Mesendoderm (in vitro differentiated cells): ENCODE results near the gene ABCC1.
A peak's percentile ranks its signal among the peaks of the same experiment; 100 is the strongest.

Source experiments
- DNase-seq: peaks from one replicate; pipeline ENCODE4 v3.0.0; 2013
- H2AK5ac ChIP-seq: 2 replicates; pipeline ENCODE4 v1.6.1; 2013; ENCODE audit warnings: low read length, inconsistent platforms
- H2BK120ac ChIP-seq: 2 replicates; pipeline ENCODE4 v1.6.1; 2013; ENCODE audit warnings: low read depth, mild to moderate bottlenecking, low read length, moderate library complexity, mixed read lengths
- H2BK15ac ChIP-seq: replicated peaks from 2 replicates; pipeline ENCODE4 v1.6.1; 2013; ENCODE audit warnings: low read depth, mild to moderate bottlenecking, moderate library complexity
- H2BK5ac ChIP-seq: 2 replicates; pipeline ENCODE4 v1.6.1; 2013; ENCODE audit warnings: low read length, inconsistent platforms
- H3K18ac ChIP-seq: 2 replicates; pipeline ENCODE4 v1.6.1; 2013; ENCODE audit warnings: mild to moderate bottlenecking, low read length, mixed read lengths
- H3K23ac ChIP-seq: one replicate; pipeline ENCODE4 v1.6.1; 2013; ENCODE audit warnings: low read length
- H3K27ac ChIP-seq: 2 replicates; pipeline ENCODE4 v1.5.1; 2013; ENCODE audit warnings: low read depth, mild to moderate bottlenecking, inconsistent platforms, low read length, moderate library complexity
- H3K27me3 ChIP-seq: 2 replicates; pipeline ENCODE4 v1.6.1; 2013; ENCODE audit warnings: low read length, control low read depth, mild to moderate bottlenecking, inconsistent platforms; ENCODE audit not compliant: insufficient read depth, poor library complexity
- H3K36me3 ChIP-seq: 2 replicates; pipeline ENCODE4 v1.6.1; 2013; ENCODE audit warnings: low read length, inconsistent platforms; ENCODE audit not compliant: control insufficient read depth, insufficient read depth
- H3K4ac ChIP-seq: one replicate; pipeline ENCODE4 v1.6.1; 2013; ENCODE audit warnings: low read depth, mild to moderate bottlenecking, low read length, moderate library complexity
- H3K4me1 ChIP-seq: 2 replicates; pipeline ENCODE4 v1.6.1; 2013; ENCODE audit warnings: low read depth, low read length, inconsistent platforms; ENCODE audit not compliant: control insufficient read depth
- H3K4me2 ChIP-seq: 2 replicates; pipeline ENCODE4 v1.6.1; 2013; ENCODE audit warnings: low read length
- H3K4me3 ChIP-seq: 2 replicates; pipeline ENCODE4 v1.5.1; 2013; ENCODE audit warnings: mild to moderate bottlenecking, low read length
- H3K56ac ChIP-seq: one replicate; pipeline ENCODE4 v1.6.1; 2013; ENCODE audit warnings: low read length
- H3K79me1 ChIP-seq: 2 replicates; pipeline ENCODE4 v1.6.1; 2013; ENCODE audit warnings: low read length, inconsistent platforms
- H3K79me2 ChIP-seq: 2 replicates; pipeline ENCODE4 v1.6.1; 2013; ENCODE audit warnings: mild to moderate bottlenecking, low read length; ENCODE audit not compliant: control insufficient read depth, insufficient read depth
- H3K9ac ChIP-seq: 2 replicates; pipeline ENCODE4 v1.6.1; 2013; ENCODE audit warnings: low read length, inconsistent platforms
- H4K5ac ChIP-seq: one replicate; pipeline ENCODE4 v1.6.1; 2013; ENCODE audit warnings: low read length
- H4K8ac ChIP-seq: one replicate; pipeline ENCODE4 v1.6.1; 2013; ENCODE audit warnings: low read depth, mild to moderate bottlenecking, control low read depth, low read length, moderate library complexity
- WGBS: extraction: QIAGEN DNeasy Blood & Tissue Kit; methylation state at CpG from one replicate; pipeline ENCODE4 v1.1.7; 2013; ENCODE audit warnings: low lambda C conversion rate, missing lambda C conversion rate; ENCODE audit not compliant: insufficient coverage; ENCODE audit errors: extremely low coverage; 5-methylcytosine and 5-hydroxymethylcytosine counted together

The ABCC1 gene

DNA sequence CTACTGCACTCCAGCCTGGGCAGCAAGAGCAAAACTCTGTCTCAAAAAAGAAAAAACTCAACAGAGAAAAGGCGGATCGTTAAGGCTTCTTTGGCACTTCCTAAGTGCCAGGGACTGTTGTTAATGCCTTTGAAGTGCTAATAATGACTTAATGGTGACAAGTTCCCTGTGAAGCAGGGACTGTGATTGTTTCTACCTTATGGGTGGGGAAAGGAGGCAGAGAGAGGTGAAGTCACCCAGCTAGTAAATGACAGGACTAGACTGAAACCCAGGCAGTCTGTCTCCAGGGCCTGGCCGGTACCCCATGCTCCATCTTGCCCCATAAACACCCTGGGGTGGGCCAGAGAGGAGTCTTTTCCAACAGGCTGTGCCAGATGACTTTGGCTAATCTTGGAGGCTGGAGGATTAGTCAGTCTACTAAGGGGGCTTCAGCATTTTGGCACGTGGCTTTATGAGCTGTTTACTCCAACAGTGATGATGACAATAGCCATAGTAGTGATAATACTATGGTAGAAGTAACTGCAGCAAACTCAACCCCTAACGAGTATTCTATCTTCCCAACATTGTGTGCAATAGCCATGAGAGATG is 26.9 kb downstream of the ABCC1 start:
- no peak overlapping the region for H2BK120ac ChIP-seq
- H2AK5ac ChIP-seq = no peak overlapping the region
- H3K18ac ChIP-seq = no peak overlapping the region
- H4K5ac ChIP-seq = no peak overlapping the region
- peaks cover 57% of the 10 kb centered on the region for H3K79me2 ChIP-seq
- no peak overlapping the region for H3K9ac ChIP-seq
- H2BK5ac ChIP-seq = no peak overlapping the region
- H4K8ac ChIP-seq = no peak overlapping the region
- DNase-seq = peak; percentile 81
- H3K36me3 ChIP-seq = peaks cover 3% of the 10 kb centered on the region
- H3K4me1 ChIP-seq = peaks cover 7% of the 10 kb centered on the region
- H2BK15ac ChIP-seq = no peak overlapping the region
- H3K79me1 ChIP-seq = peaks cover 22% of the 10 kb centered on the region
- H3K4me3 ChIP-seq = no peak overlapping the region
- H3K27ac ChIP-seq = peak overlapping the region; percentile 39
- no peak overlapping the region for H3K56ac ChIP-seq
- H3K27me3 ChIP-seq = no peaks in the 10 kb centered on the region
- H3K4ac ChIP-seq = no peak overlapping the region
- H3K23ac ChIP-seq = no peak overlapping the region
- no peak overlapping the region for H3K4me2 ChIP-seq
- no CpG with 5 or more reads among the region's 5 CpGs for WGBS

DNA sequence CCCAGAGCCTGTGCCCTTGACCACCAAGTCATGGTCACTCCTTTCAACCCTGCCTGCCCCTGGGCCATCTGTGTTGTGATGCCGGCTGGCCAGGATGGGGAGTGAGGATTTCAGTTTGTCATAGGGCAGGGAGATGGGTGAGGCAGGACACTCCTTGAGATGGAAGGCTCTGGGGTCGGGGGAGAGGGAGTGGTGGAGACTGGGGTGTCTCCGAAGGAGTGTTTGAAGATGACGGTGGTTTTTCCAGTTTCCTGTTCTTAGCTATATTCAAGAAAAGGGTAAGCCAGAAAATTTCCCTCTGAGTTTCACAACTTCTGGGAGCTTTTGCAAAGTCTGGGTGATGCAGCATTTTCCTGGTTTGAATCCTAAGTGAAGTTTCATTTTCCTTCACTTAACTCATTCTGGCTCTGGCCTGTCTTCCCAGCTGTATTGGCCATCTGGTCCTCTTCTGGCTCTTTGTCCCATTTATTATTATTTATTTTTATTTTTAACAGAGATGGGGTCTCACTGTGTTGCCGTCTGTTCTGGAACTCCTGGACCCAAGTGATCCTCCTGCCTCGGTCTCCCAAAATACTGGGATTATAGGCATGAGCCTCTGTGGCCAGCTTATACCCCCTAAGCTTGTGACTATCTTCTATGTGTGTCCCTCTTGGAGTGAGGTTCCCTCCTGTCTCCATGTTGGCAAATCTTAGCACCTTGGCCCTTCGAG is 27.7 kb downstream of the ABCC1 start:
- Histone ChIP-seq H4K8ac (no peak overlapping the region), H4K5ac (no peak overlapping the region), H2BK15ac (no peak overlapping the region), H3K27me3 (no peaks in the 10 kb centered on the region), H3K36me3 (peaks cover 3% of the 10 kb centered on the region), H3K4me3 (no peak overlapping the region), H3K18ac (no peak overlapping the region), H3K79me1 (peaks cover 19% of the 10 kb centered on the region), H2AK5ac (no peak overlapping the region), H3K56ac (peak overlapping the region; percentile 50), H3K23ac (no peak overlapping the region), H3K79me2 (peaks cover 54% of the 10 kb centered on the region), H3K27ac (no peak overlapping the region), H3K4me1 (peaks cover 7% of the 10 kb centered on the region), H3K4ac (no peak overlapping the region), H2BK120ac (no peak overlapping the region), H3K4me2 (no peak overlapping the region), H2BK5ac (no peak overlapping the region), H3K9ac (no peak overlapping the region)
- no peak for DNase-seq
- whole genome bisulfite sequencing = no CpG with 5 or more reads among the region's 7 CpGs

DNA sequence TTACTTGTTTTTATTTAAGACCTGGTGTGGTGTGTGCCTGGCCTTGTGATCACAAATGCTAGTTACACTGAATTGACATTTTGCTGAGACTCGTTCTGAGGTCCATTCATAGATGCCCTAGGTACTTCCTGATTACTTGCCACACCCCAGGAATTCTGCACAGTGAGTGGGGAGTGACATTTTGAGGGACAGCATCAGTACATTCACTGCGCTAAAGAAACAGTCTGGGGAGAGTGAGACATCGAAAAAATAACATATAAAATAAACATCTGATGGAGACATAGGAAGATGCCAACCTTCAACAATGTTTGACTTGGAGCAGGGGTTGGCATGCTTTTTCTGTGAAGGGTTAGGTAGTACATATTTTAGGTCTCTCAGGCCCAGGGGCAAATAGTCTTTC is 30.4 kb downstream of the ABCC1 start:
- no peak overlapping the region for H3K27ac ChIP-seq
- DNase-seq = no peak
- H4K8ac ChIP-seq = no peak overlapping the region
- H3K27me3 ChIP-seq = no peaks in the 10 kb centered on the region
- no peak overlapping the region for H3K4me2 ChIP-seq
- no peak overlapping the region for H3K4me3 ChIP-seq
- no CpG with 5 or more reads among the region's 3 CpGs for WGBS
- H3K23ac ChIP-seq = no peak overlapping the region
- no peak overlapping the region for H2BK120ac ChIP-seq
- H2AK5ac ChIP-seq = no peak overlapping the region
- H4K5ac ChIP-seq = no peak overlapping the region
- H2BK5ac ChIP-seq = no peak overlapping the region
- peaks cover 41% of the 10 kb centered on the region for H3K79me2 ChIP-seq
- H3K79me1 ChIP-seq = peaks cover 21% of the 10 kb centered on the region
- H3K4me1 ChIP-seq = peaks cover 7% of the 10 kb centered on the region
- no peak overlapping the region for H2BK15ac ChIP-seq
- H3K56ac ChIP-seq = no peak overlapping the region
- H3K9ac ChIP-seq = no peak overlapping the region
- H3K4ac ChIP-seq = no peak overlapping the region
- H3K18ac ChIP-seq = no peak overlapping the region
- H3K36me3 ChIP-seq = no peaks in the 10 kb centered on the region

DNA sequence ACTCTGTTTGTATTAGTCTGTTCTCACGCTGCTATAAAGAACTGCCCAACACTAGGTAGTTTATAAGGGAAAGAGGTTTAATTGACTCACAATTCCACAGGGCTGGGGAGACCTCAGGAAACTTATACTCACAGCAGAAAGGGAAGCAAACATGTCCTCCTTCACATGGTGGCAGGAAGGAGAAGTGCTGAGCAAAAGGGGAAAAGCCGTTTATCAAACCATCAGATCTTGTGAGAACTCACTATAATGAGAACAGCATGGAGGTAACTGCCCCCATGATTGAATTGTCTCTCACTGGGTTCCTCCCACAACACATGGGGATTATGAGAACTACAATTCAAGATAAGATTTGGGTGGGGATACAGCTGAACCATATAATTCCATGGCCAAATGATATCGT is 30.9 kb downstream of the ABCC1 start:
- no peak overlapping the region for H3K4ac ChIP-seq
- no peak overlapping the region for H3K56ac ChIP-seq
- H4K8ac ChIP-seq = no peak overlapping the region
- H3K18ac ChIP-seq = no peak overlapping the region
- no peak overlapping the region for H3K4me3 ChIP-seq
- no peak overlapping the region for H2BK120ac ChIP-seq
- H3K79me1 ChIP-seq = peaks cover 17% of the 10 kb centered on the region
- no peak overlapping the region for H2AK5ac ChIP-seq
- no peak overlapping the region for H4K5ac ChIP-seq
- no peaks in the 10 kb centered on the region for H3K27me3 ChIP-seq
- no peak overlapping the region for H3K27ac ChIP-seq
- H3K9ac ChIP-seq = no peak overlapping the region
- no peak for DNase-seq
- WGBS = no CpG with 5 or more reads among the region's 3 CpGs
- H3K79me2 ChIP-seq = peaks cover 40% of the 10 kb centered on the region
- no peaks in the 10 kb centered on the region for H3K36me3 ChIP-seq
- no peak overlapping the region for H2BK5ac ChIP-seq
- no peak overlapping the region for H2BK15ac ChIP-seq
- peaks cover 7% of the 10 kb centered on the region for H3K4me1 ChIP-seq
- no peak overlapping the region for H3K23ac ChIP-seq
- no peak overlapping the region for H3K4me2 ChIP-seq

DNA sequence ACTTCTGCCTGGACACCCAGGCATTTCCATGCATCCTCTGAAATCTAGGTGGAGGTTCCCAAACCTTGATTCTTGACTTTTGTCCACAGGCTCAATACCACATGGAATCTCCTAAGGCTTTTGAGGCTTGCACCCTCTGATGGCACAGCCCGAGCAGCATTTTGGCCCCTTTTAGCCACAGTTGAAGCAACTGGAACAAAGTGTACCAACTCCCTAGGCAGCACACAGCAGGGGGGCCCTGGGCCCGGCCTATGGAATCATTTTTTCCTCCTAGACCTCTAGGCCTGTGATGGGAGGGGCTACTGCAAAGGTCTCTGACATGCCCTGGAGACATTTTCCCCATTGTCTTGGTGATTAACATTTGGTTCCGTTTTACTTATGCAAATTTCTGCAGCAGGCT is 32.0 kb downstream of the ABCC1 start:
- no peak for DNase-seq
- Histone ChIP-seq H2AK5ac (no peak overlapping the region), H3K56ac (no peak overlapping the region), H3K79me2 (peaks cover 41% of the 10 kb centered on the region), H3K4me1 (peaks cover 5% of the 10 kb centered on the region), H3K4ac (no peak overlapping the region), H2BK5ac (no peak overlapping the region), H3K4me3 (no peak overlapping the region), H3K27ac (no peak overlapping the region), H3K18ac (no peak overlapping the region), H4K8ac (no peak overlapping the region), H3K23ac (no peak overlapping the region), H4K5ac (no peak overlapping the region), H2BK15ac (no peak overlapping the region), H3K36me3 (no peaks in the 10 kb centered on the region), H3K9ac (no peak overlapping the region), H2BK120ac (no peak overlapping the region), H3K27me3 (no peaks in the 10 kb centered on the region), H3K4me2 (no peak overlapping the region), H3K79me1 (peaks cover 20% of the 10 kb centered on the region)
- WGBS = no CpG with 5 or more reads among the region's 3 CpGs
